Hepatocyte (in vitro differentiated cells): Measurements from ENCODE around the gene CRY2.

ENCODE experiments used
- EZH2 ChIP-seq: fragments of 200-600 bp; sonication (generic); IDR thresholded peaks from 2 replicates; pipeline ENCODE4 v1.6.1; 2016; ENCODE audit warnings: antibody characterized with exemption, mild to moderate bottlenecking, borderline replicate concordance
- TF ChIP-seq, protein P1 (sequence below): fragments of 200-600 bp; sonication (generic); IDR thresholded peaks from 2 replicates; pipeline ENCODE4 v1.5.1; 2016; ENCODE audit warnings: antibody characterized with exemption, mild to moderate bottlenecking; ENCODE audit not compliant: poor library complexity

DNA sequence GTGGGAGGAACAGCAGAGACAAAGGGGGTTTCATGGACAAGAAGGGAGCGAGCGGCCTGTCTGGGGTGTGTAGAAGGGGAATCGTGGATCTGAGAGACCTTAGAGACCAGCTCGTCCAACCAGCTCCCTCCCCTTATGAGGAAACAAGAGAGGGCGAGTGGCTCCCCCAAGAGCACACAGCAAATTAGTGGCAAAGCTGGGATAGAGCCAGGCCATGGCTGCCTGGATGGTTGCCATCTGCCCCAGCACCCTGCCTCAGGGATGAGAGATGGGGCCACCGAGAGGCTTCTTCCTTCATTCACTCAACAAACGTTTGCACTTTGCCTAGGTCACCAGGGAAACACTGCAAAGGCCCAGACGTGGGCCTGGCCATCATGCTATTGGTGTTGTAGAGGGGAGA is 42.3 kb downstream of the CRY2 start:
- TF ChIP-seq EZH2, result no peak
- TF ChIP-seq, protein P1, sequence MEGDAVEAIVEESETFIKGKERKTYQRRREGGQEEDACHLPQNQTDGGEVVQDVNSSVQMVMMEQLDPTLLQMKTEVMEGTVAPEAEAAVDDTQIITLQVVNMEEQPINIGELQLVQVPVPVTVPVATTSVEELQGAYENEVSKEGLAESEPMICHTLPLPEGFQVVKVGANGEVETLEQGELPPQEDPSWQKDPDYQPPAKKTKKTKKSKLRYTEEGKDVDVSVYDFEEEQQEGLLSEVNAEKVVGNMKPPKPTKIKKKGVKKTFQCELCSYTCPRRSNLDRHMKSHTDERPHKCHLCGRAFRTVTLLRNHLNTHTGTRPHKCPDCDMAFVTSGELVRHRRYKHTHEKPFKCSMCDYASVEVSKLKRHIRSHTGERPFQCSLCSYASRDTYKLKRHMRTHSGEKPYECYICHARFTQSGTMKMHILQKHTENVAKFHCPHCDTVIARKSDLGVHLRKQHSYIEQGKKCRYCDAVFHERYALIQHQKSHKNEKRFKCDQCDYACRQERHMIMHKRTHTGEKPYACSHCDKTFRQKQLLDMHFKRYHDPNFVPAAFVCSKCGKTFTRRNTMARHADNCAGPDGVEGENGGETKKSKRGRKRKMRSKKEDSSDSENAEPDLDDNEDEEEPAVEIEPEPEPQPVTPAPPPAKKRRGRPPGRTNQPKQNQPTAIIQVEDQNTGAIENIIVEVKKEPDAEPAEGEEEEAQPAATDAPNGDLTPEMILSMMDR, result no peak
